GM21717 (cell line): ENCODE results near the gene SNCG.
"Not testable (repeated sequence)": the region's sequence is repeated elsewhere in the genome, so short reads cannot be mapped to it uniquely, and the experiment has no call there.

ENCODE experiments used
- ATAC-seq: cut with Tn5 transposase; IDR thresholded peaks from one replicate; pipeline ENCODE4 v1.9.1; 2021; ENCODE audit warnings: mild to moderate bottlenecking, moderate library complexity; ENCODE audit not compliant: unreplicated experiment

The SNCG gene

GRCh38 chr10:86944907-86945306, 13.5 kb upstream of the SNCG start:
- no peak for ATAC-seq

- no peak for ATAC-seq
Observed at GRCh38 chr10:86945361-86946212, 12.8 kb upstream of the SNCG start.

- no peak for ATAC-seq
Observed at GRCh38 chr10:86946213-86947155, 11.9 kb upstream of the SNCG start.

GRCh38 chr10:86947806-86948205, 10.6 kb upstream of the SNCG start:
- not testable (repeated sequence) for ATAC-seq

GRCh38 chr10:86950349-86950748, 8.1 kb upstream of the SNCG start:
- no peak for ATAC-seq

- no peak for ATAC-seq
Observed at GRCh38 chr10:86951184-86951761, 7.1 kb upstream of the SNCG start.

- ATAC-seq = no peak
Observed at GRCh38 chr10:86952106-86952505, 6.3 kb upstream of the SNCG start.

- ATAC-seq = not testable (repeated sequence)
Observed at GRCh38 chr10:86952697-86953096, 5.7 kb upstream of the SNCG start.

GRCh38 chr10:86953747-86954680, 4.4 kb upstream of the SNCG start:
- ATAC-seq = no peak

GRCh38 chr10:86954681-86955500, 3.5 kb upstream of the SNCG start:
- ATAC-seq = no peak

- ATAC-seq = no peak
Observed at GRCh38 chr10:86955501-86956194, 2.8 kb upstream of the SNCG start.

- no peak for ATAC-seq
Observed at GRCh38 chr10:86956195-86956847, 2.1 kb upstream of the SNCG start.

GRCh38 chr10:86956848-86957448, 1.5 kb upstream of the SNCG start:
- no peak for ATAC-seq

- no peak for ATAC-seq
Observed at GRCh38 chr10:86957471-86958115, 806 bp upstream of the SNCG start, which contains the start of gene MMRN2. Gene MMRN2, minus strand, starts transcription at chr10:86957615. Its CDS starts 74 bp downstream, at chr10:86957541.

- ATAC-seq = no peak
Observed at GRCh38 chr10:86958901-86959736, 720 bp downstream of the SNCG start.

- ATAC-seq = no peak
Observed at GRCh38 chr10:86959737-86960002, 1.3 kb downstream of the SNCG start.
